ENCODE measurements around the gene LRP10.

DNA sequence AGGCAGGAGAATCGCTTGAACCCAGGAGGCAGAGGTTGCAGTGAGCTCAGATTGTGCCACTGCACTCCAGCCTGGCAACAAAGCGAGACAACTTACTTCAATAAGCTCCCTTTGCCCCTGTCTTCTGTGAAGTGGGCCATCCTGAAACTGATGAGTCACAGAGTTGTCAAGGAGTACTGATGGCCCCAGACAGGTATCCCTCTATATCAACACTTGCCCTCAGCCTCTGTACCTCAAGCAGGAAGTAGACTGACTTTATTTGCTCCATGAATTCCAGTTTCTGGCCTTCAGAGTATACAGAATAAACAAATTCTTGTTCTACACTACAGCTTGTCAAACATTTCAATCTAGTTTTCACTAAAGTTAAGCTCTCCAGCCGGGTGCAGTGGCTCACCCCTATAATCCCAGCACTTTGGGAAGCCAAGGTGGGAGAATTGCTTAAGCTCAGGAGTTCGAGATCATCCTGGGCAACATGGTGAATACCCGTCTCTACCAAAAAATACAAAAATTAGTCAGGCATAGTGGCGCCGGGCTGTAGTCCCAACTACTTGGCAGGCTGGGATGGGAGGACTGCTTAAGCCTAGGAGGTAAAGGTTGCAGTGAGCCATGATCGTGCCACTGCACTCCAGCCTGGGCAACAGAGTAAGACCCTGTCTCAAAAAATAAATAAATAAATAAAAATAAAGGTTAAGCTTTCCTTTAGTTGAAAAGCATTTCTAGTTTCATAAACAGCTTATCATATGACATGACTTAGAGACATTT is 16.4 kb upstream of the LRP10 start:
- TF ChIP-seq, protein P1, sequence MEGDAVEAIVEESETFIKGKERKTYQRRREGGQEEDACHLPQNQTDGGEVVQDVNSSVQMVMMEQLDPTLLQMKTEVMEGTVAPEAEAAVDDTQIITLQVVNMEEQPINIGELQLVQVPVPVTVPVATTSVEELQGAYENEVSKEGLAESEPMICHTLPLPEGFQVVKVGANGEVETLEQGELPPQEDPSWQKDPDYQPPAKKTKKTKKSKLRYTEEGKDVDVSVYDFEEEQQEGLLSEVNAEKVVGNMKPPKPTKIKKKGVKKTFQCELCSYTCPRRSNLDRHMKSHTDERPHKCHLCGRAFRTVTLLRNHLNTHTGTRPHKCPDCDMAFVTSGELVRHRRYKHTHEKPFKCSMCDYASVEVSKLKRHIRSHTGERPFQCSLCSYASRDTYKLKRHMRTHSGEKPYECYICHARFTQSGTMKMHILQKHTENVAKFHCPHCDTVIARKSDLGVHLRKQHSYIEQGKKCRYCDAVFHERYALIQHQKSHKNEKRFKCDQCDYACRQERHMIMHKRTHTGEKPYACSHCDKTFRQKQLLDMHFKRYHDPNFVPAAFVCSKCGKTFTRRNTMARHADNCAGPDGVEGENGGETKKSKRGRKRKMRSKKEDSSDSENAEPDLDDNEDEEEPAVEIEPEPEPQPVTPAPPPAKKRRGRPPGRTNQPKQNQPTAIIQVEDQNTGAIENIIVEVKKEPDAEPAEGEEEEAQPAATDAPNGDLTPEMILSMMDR (IDR thresholded peaks at IDR 0.05) = no peak
- TF ChIP-seq EZH2 (IDR thresholded peaks at IDR 0.05; ENCODE audit: borderline replicate concordance, insufficient read depth, low read depth, low read length, poor library complexity, severe bottlenecking) = no peak
